ENCODE results near the gene TOM1L2.

TOM1L2 gene

DNA sequence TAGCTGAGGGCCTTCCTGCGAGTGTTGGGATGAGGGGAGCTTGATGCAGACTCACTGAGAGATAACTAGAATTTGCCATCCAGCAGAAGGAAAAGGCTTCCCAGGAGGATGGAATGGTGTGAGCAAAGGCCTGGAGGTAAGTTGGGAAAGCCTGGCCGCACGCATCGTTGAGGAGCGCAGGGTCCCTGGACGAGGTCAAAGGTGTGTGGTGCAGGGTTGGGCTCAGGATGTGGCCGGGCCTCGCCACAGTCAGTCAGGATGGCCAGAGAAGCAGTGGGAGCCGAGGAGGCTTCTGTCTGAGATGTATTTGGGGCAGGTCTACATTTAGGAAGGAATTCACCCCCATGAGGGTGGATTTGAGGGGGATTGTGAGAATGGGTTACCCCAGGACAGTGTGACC lies 16.9 kb upstream of the TOM1L2 start:
- no peak overlapping the region for H3K4me3 ChIP-seq (ENCODE audit: low read depth in 1 of 2, low read length in 1 of 2)
- H3K9me3 ChIP-seq = no peaks in the 10 kb centered on the region
- no peaks in the 10 kb centered on the region for H3K4me1 ChIP-seq (ENCODE audit: control insufficient read depth in 1 of 2, insufficient read depth in 1 of 2, low read depth in 1 of 2, low read length in 1 of 2)
- H3K27ac ChIP-seq = no peak overlapping the region
- TF ChIP-seq, protein P1, sequence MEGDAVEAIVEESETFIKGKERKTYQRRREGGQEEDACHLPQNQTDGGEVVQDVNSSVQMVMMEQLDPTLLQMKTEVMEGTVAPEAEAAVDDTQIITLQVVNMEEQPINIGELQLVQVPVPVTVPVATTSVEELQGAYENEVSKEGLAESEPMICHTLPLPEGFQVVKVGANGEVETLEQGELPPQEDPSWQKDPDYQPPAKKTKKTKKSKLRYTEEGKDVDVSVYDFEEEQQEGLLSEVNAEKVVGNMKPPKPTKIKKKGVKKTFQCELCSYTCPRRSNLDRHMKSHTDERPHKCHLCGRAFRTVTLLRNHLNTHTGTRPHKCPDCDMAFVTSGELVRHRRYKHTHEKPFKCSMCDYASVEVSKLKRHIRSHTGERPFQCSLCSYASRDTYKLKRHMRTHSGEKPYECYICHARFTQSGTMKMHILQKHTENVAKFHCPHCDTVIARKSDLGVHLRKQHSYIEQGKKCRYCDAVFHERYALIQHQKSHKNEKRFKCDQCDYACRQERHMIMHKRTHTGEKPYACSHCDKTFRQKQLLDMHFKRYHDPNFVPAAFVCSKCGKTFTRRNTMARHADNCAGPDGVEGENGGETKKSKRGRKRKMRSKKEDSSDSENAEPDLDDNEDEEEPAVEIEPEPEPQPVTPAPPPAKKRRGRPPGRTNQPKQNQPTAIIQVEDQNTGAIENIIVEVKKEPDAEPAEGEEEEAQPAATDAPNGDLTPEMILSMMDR (IDR thresholded peaks at IDR 0.05) = no peak
- H3K36me3 ChIP-seq = no peaks in the 10 kb centered on the region
- H3K27me3 ChIP-seq = no peaks in the 10 kb centered on the region

DNA sequence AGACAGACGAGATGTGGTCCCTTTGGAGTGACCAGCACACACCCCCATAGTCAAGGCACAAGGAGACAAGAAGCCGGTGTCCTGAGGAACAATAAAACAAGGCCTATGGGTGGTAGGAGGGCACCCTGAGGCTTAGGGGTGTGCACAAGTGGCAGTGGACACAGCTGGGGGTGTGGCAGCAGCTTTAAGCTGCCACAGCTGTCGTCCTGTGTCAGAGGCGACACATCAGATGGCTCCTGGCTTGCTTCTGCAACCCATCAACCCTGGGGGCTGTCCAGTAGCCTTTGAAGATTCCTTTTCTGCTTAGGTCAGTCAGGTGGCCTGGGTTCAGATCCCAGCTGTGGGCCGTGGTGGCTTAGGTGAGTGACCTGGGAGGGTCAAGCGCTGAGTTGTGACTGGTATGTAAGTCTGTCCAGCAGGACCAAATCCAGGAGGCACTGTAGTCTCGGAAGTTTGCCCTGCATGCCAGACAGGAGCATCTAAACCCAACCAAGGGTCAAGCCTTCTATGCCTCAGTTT lies 16.3 kb upstream of the TOM1L2 start:
- Histone ChIP-seq H3K4me3 (ENCODE audit: low read depth in 1 of 2, low read length in 1 of 2) (no peak overlapping the region), H3K9me3 (no peaks in the 10 kb centered on the region), H3K4me1 (ENCODE audit: control insufficient read depth in 1 of 2, insufficient read depth in 1 of 2, low read depth in 1 of 2, low read length in 1 of 2) (no peaks in the 10 kb centered on the region), H3K36me3 (no peaks in the 10 kb centered on the region), H3K27ac (no peak overlapping the region), H3K27me3 (no peaks in the 10 kb centered on the region)
- TF ChIP-seq, protein P1 (IDR thresholded peaks at IDR 0.05) = no peak

DNA sequence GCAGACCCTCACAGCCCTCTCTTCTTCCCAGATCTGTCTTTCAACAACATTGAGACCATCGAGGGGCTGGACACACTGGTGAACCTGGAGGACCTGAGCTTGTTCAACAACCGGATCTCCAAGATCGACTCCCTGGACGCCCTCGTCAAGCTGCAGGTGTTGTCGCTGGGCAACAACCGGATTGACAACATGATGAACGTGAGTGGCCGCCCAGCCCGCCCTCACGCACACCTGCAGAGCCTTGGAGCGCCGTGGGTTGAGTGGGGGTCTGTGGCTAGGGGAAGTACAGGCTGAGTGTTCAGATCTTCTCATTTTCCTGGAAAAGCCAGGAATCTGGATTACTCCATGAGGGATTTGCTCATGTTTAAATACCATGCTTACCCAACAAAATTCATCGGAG lies 15.7 kb upstream of the TOM1L2 start:
- Histone ChIP-seq H3K27me3 (no peaks in the 10 kb centered on the region), H3K9me3 (no peaks in the 10 kb centered on the region), H3K4me1 (ENCODE audit: control insufficient read depth in 1 of 2, insufficient read depth in 1 of 2, low read depth in 1 of 2, low read length in 1 of 2) (no peaks in the 10 kb centered on the region), H3K36me3 (no peaks in the 10 kb centered on the region), H3K27ac (no peak overlapping the region), H3K4me3 (ENCODE audit: low read depth in 1 of 2, low read length in 1 of 2) (no peak overlapping the region)
- TF ChIP-seq, protein P1 (IDR thresholded peaks at IDR 0.05) = no peak

DNA sequence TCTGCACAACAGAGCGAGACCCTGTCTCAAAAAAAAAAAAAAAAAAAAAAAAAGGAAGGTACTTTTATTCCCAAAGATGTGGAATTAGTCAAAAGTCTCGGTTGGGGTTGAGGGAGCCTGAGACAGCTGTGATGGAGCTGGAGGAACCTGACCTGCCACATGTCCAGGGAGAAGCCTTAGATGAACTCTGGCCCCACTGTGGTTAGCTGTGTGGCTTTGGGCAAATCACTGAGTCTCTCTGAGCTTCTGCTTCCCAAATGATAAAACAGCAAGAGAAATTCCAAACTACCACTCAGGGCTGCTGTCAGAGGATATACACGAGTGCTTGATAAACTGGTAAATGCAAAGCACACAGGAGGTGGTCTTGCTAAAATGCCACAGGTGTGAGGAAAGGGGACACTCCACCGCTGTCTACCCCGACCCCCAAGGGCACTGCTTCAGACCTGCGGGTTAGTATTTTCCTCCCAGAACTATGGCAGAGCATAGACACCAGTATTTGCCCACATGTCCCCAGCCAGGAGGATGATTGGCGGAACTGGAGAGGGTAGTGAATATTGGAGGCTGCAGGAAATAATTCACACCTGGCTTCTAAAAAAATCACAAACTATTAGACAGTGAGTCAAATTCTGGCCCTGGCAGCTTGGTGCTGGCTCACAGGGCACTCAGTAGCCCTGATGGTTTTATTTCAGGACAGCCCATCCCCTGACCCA lies 15.1 kb upstream of the TOM1L2 start:
- no peaks in the 10 kb centered on the region for H3K9me3 ChIP-seq
- no peaks in the 10 kb centered on the region for H3K27me3 ChIP-seq
- H3K27ac ChIP-seq = no peak overlapping the region
- no peaks in the 10 kb centered on the region for H3K4me1 ChIP-seq (ENCODE audit: control insufficient read depth in 1 of 2, insufficient read depth in 1 of 2, low read depth in 1 of 2, low read length in 1 of 2)
- H3K36me3 ChIP-seq = no peaks in the 10 kb centered on the region
- no peak overlapping the region for H3K4me3 ChIP-seq (ENCODE audit: low read depth in 1 of 2, low read length in 1 of 2)
- TF ChIP-seq, protein P1 (IDR thresholded peaks at IDR 0.05) = no peak

DNA sequence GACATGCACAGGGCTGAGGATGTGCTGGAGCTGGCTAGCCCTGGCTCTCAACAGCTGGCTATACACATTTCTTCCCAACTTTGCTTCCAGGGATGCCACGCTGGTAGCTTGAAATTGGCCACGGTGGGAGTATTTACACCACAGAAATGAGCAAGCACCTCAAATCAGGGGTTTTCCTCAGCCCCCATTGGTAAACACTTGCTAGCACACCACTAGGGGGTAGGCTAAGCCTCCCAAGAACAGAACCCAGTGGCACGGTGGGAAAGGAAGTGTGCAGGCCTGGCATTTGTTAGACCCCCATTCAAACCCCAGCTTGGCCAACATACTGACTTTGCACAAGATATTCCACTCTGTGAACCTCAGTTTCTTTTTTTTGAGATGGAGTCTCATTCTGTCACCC lies 13.4 kb upstream of the TOM1L2 start:
- Histone ChIP-seq H3K36me3 (no peaks in the 10 kb centered on the region), H3K9me3 (no peaks in the 10 kb centered on the region), H3K27me3 (no peaks in the 10 kb centered on the region), H3K27ac (no peak overlapping the region), H3K4me3 (ENCODE audit: low read depth in 1 of 2, low read length in 1 of 2) (no peak overlapping the region), H3K4me1 (ENCODE audit: control insufficient read depth in 1 of 2, insufficient read depth in 1 of 2, low read depth in 1 of 2, low read length in 1 of 2) (no peaks in the 10 kb centered on the region)
- TF ChIP-seq, protein P1 (IDR thresholded peaks at IDR 0.05) = no peak
